ENCODE results near the gene TCF7L2.

TCF7L2 gene

DNA sequence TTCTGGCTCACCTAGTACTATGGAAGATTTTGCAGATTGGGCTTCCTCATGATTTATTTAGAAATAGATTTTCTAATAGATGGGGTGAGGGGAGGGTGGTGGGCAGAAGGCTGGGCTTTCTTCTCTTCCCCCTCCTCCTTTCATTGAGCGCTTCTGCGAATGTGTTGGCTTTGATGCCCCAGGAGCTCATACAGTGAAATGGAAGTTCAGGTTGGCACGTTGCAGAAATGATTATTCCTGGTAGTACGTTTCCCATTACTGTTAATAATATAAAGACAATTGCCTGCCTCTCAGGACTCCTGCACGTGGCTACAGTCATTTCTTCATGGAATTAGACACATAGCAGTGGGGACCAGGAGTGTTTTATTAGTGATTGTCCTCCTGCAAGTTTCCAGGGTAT, 39.8 kb downstream of the TCF7L2 start:
- ATAC-seq = no peak
- no peak for TF ChIP-seq ZNF70 (CRISPR knock-in tag; IDR thresholded peaks at IDR 0.05)
- TF ChIP-seq ARNTL (CRISPR knock-in tag; IDR thresholded peaks at IDR 0.05; ENCODE audit: borderline replicate concordance, low read depth) = no peak
- no peak for TF ChIP-seq RARB (CRISPR knock-in tag; IDR thresholded peaks at IDR 0.05)
- no peak for TF ChIP-seq ZFP30 (CRISPR knock-in tag; IDR thresholded peaks at IDR 0.05)
- TF ChIP-seq SNAI2 (CRISPR knock-in tag; IDR thresholded peaks at IDR 0.05) = no peak
- TF ChIP-seq PATZ1 (CRISPR knock-in tag; IDR thresholded peaks at IDR 0.05; ENCODE audit: borderline replicate concordance) = no peak
- no peak for TF ChIP-seq PPARA (CRISPR knock-in tag; IDR thresholded peaks at IDR 0.05; ENCODE audit: borderline replicate concordance)
- no peak for TF ChIP-seq ESRRG (CRISPR knock-in tag; IDR thresholded peaks at IDR 0.05)
- no peak for TF ChIP-seq POU6F1 (CRISPR knock-in tag; IDR thresholded peaks at IDR 0.05; ENCODE audit: borderline replicate concordance, low read depth)
- no peak for TF ChIP-seq TSHZ2 (CRISPR knock-in tag; IDR thresholded peaks at IDR 0.05)
- no peak for TF ChIP-seq BACH2 (CRISPR knock-in tag; IDR thresholded peaks at IDR 0.05; ENCODE audit: borderline replicate concordance)
- TF ChIP-seq ISL1 (CRISPR knock-in tag; IDR thresholded peaks at IDR 0.05) = no peak
- no peak for TF ChIP-seq ZC3H10 (CRISPR knock-in tag; IDR thresholded peaks at IDR 0.05)

DNA sequence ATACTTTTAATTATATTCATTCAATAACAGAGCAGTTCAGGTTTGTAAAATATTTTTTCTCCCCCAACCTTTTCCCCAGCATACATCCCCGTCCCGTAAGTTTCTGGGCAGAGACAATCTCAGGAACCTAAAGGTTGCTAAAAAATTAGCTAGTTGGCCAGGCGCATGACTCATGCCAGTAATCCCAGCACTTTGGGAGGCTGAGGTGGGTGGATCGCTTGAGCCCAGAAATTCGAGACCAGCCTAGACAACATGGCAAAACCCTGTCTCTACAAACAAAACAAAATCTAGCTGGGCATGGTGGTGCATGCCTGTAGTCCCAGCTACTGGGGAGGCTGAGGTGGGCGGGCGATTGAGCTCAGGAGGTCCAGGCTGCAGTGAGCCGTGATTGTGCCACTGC, 40.2 kb downstream of the TCF7L2 start:
- ATAC-seq = peak; percentile 16
- TF ChIP-seq OSR1 (CRISPR knock-in tag; IDR thresholded peaks at IDR 0.05) (no peak), GLIS3 (CRISPR knock-in tag; IDR thresholded peaks at IDR 0.05) (no peak), ZNF565 (CRISPR knock-in tag; conservative IDR thresholded peaks at IDR 0.05; ENCODE audit: low read depth) (no peak), ZFP3 (CRISPR knock-in tag; IDR thresholded peaks at IDR 0.05) (no peak), TCF4 (CRISPR knock-in tag; IDR thresholded peaks at IDR 0.05; ENCODE audit: borderline replicate concordance) (no peak), ZNF70 (CRISPR knock-in tag; IDR thresholded peaks at IDR 0.05) (no peak), ISL1 (CRISPR knock-in tag; IDR thresholded peaks at IDR 0.05) (no peak), ZNF8 (CRISPR knock-in tag; IDR thresholded peaks at IDR 0.05) (no peak), PPARA (CRISPR knock-in tag; IDR thresholded peaks at IDR 0.05; ENCODE audit: borderline replicate concordance) (no peak), BACH2 (CRISPR knock-in tag; IDR thresholded peaks at IDR 0.05; ENCODE audit: borderline replicate concordance) (no peak)

- TF ChIP-seq TSHZ2 (CRISPR knock-in tag; IDR thresholded peaks at IDR 0.05) (no peak), BACH2 (CRISPR knock-in tag; IDR thresholded peaks at IDR 0.05; ENCODE audit: borderline replicate concordance) (no peak), ZNF565 (CRISPR knock-in tag; conservative IDR thresholded peaks at IDR 0.05; ENCODE audit: low read depth) (no peak), ZFP30 (CRISPR knock-in tag; IDR thresholded peaks at IDR 0.05) (no peak), ZFP3 (CRISPR knock-in tag; IDR thresholded peaks at IDR 0.05) (no peak), ZC3H10 (CRISPR knock-in tag; IDR thresholded peaks at IDR 0.05) (no peak), ESRRG (CRISPR knock-in tag; IDR thresholded peaks at IDR 0.05) (no peak), TOX (CRISPR knock-in tag; IDR thresholded peaks at IDR 0.05; ENCODE audit: borderline replicate concordance) (no peak), ISL1 (CRISPR knock-in tag; IDR thresholded peaks at IDR 0.05) (no peak), SNAI2 (CRISPR knock-in tag; IDR thresholded peaks at IDR 0.05) (no peak), TCF4 (CRISPR knock-in tag; IDR thresholded peaks at IDR 0.05; ENCODE audit: borderline replicate concordance) (no peak), PPARA (CRISPR knock-in tag; IDR thresholded peaks at IDR 0.05; ENCODE audit: borderline replicate concordance) (no peak)
- TF ChIP-seq, protein P1, sequence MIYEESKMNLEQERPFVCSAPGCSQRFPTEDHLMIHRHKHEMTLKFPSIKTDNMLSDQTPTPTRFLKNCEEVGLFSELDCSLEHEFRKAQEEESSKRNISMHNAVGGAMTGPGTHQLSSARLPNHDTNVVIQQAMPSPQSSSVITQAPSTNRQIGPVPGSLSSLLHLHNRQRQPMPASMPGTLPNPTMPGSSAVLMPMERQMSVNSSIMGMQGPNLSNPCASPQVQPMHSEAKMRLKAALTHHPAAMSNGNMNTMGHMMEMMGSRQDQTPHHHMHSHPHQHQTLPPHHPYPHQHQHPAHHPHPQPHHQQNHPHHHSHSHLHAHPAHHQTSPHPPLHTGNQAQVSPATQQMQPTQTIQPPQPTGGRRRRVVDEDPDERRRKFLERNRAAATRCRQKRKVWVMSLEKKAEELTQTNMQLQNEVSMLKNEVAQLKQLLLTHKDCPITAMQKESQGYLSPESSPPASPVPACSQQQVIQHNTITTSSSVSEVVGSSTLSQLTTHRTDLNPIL (CRISPR knock-in tag; IDR thresholded peaks at IDR 0.05; ENCODE audit: low read depth) = no peak
- ATAC-seq = no peak
Observed at GRCh38 chr10:112991888-112992491, 41.9 kb downstream of the TCF7L2 start.

All from SK-N-SH treated with all-trans-retinoic acid at 6 μM for 48 hours (cell line).